Neural progenitor cell (in vitro differentiated cells): ENCODE results near the gene CHD6.

Experiments
- CTCF ChIP-seq: fragments of 200-600 bp; sonication (generic); IDR thresholded peaks from 2 replicates; pipeline ENCODE4 v1.5.1; 2017; ENCODE audit warnings: antibody characterized with exemption, mild to moderate bottlenecking
- EZH2 ChIP-seq: fragments of 200-600 bp; sonication (generic); IDR thresholded peaks from 2 replicates; pipeline ENCODE4 v1.6.1; 2017; ENCODE audit warnings: antibody characterized with exemption, mild to moderate bottlenecking, moderate library complexity
- EZH2phosphoT487 ChIP-seq: fragments of 200-600 bp; sonication (generic); IDR thresholded peaks from 2 replicates; pipeline ENCODE4 v1.6.1; 2017; ENCODE audit warnings: antibody characterized with exemption

DNA sequence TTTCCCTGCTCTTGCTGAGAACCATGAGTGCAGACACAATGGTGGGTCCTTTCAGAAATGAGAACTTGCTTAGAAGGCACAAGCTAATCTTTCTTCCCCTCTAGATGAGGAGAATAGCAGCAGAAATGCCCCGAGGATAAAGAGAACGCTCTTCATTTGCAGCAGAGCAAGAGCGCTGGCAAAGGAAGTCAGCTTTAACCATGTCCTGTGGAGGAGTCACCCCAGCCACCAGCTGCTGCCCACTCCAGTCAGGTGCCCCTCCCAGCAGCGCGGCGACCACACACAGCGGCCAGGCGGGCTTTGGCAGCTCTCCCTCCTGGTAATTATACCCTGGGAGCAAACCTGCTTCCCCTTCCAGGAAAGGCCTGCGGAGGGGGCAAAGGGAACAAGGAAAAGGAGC, 209.2 kb downstream of the CHD6 start:
- TF ChIP-seq EZH2: no peak
- no peak for TF ChIP-seq CTCF
- no peak for TF ChIP-seq EZH2phosphoT487
